NCI-H2029 treated with DMSO at 0.1 percent for 48 hours (cell line): Measurements from ENCODE around the gene ALX4.

Experiments
- DNase-seq: peaks from one replicate; lab custom pipeline; 2025; lab: John Stamatoyannopoulos, UW

ALX4 gene

DNA sequence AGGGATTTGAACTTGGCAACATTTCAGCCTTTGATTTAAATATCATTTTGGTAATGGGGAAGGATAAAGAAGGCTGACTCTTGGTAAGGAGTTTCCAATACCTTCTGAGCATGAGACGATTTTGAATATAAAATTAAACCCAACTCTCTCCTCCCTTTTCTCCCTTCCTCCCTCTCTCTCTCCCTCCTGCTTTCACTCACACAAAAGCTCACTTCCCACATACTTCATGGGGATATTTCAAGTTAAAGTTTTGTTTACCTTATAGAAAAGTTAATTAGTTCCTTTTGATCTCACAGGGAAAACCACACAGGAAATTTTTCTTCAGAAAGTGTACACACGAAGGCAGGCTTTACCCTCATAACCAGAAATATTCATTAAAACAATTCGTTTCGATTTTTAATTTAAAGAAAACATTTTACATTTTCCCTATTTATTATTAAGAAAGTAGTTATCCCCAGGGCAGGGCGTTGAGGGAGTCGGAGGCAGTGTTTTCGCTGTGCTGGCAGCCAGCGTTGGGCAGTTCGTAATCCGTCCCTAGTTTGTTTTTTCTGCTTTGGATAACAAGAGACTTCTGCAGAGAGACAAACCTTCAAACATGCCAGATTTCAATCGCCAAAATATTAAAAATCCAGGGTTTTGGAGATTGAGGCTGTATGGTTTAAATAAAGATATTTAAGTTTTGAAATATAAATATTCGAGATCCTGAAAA lies 25.3 kb upstream of the ALX4 start:
- DNase-seq = no peak

DNA sequence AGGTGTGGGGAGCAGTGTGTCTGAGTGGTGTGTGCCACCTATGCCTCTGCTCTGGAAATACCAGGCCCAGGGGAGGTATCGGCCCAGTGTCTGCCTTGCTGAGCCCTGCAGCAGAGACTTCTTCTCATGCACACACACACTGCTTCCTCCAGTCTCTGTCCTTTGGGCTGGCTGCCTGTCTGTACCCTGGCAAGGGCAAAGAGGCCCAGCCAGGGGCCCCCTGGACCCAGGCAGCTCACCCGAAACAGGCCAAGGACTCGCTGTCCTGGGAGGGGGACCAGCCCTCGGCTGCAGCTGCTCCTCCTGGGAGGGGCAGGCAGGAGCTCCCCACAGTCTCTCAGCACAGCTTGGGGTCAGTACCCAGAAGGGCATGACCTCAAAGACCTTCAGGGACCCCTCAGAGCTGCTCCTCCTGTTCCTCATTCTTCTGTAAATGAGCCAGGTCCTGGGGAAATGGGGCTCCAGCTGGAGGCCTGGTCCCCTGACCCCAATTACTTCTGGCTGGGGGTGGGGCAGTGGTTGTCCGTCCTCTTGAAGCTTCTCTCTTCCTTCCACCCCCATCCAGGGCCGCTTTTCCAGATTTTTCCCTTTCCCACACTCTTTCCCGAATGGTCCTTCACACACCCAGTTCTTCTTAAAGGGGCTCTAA lies 24.5 kb upstream of the ALX4 start:
- no peak for DNase-seq

- no peak for DNase-seq
Observed at GRCh38 chr11:44333271-44334218, 23.6 kb upstream of the ALX4 start.

GRCh38 chr11:44332665-44333064 lies 22.7 kb upstream of the ALX4 start:
- no peak for DNase-seq

DNA sequence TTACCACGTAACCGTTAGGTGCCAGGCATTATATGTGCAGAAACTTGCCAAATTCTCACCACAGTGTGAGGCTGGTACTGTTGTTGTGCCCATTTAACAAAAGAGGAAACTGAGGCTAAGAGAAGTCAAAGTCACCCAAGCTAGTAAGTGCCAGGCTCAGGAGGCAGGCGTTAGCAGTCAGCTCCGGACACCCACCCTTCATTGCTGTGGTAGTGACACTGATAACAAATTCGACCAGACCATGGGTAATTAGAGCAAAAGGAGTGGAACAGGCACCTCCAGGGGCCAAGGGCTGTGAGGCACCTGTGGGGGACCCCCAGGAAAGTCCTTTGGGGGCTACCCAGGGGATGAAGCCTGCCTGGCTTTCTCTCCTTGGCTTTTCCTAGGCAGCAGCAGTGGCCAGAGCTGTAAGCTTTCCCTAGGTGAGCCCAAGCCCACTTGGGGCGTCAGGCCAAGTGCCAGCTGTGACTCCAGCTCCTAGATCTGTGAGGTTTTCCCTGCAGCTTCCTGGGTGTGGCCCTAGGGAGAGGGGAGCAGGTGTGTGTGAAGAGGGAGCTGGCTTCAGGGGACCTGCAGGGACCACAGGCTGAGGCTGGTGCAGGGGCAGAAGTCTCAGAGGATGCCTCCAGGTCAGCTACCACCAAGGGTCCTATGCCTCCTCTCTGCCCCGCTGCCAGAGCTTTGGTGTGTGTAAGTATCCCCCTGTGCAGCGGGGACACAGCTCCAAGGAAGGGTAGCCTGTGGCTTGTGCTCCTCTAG lies 19.7 kb upstream of the ALX4 start:
- DNase-seq = no peak

GRCh38 chr11:44328138-44328660 lies 18.3 kb upstream of the ALX4 start:
- no peak for DNase-seq

DNA sequence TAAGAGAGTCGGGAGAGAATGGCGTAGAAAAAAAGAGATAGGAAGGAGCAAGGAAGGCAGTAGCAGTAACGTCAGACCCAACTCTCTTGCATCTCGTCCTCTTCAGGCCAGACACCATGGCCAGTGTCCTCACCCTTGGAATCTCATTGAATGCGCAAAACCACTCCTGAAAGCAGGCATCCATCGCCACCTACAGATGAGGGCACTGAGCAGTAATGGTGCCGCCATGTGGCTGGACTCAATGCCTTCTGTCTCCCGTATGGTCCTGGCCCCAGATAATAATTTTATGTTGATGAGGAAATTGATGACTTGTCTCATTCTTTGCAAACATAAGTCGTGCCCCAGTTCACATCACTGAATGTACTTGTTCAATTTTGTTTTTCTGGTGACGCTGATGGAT lies 17.8 kb upstream of the ALX4 start:
- DNase-seq = no peak

GRCh38 chr11:44326615-44327475 lies 16.9 kb upstream of the ALX4 start:
- no peak for DNase-seq

DNA sequence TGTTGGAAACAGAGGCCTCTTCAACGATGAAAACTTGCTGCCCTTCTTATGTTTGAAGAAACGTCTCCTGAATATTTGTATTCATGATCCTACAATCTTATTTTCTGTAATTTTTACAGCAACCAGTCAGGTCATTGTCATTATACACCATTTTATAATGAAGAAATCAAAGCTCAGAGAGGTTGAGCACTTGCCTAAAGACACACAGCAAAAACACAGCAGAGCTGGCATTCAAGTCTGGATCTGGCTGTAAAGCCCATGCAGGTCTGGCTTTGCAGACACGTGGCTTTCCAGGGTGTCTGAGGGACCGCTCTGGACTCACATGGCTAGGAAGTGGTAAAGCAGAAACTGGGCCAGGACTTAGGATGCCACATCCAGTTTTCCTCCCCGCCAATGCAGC lies 15.8 kb upstream of the ALX4 start:
- no peak for DNase-seq

GRCh38 chr11:44324749-44325525 lies 15.0 kb upstream of the ALX4 start:
- peak; percentile 56 for DNase-seq

- no peak for DNase-seq
Observed at GRCh38 chr11:44324222-44324621, 14.3 kb upstream of the ALX4 start.

- DNase-seq = no peak
Observed at GRCh38 chr11:44322243-44322642, 12.3 kb upstream of the ALX4 start.

- no peak for DNase-seq
Observed at GRCh38 chr11:44321059-44321458, 11.1 kb upstream of the ALX4 start.

- no peak for DNase-seq
Observed at GRCh38 chr11:44320289-44320973, 10.5 kb upstream of the ALX4 start.

GRCh38 chr11:44319552-44320288 lies 9.8 kb upstream of the ALX4 start:
- DNase-seq = no peak

DNA sequence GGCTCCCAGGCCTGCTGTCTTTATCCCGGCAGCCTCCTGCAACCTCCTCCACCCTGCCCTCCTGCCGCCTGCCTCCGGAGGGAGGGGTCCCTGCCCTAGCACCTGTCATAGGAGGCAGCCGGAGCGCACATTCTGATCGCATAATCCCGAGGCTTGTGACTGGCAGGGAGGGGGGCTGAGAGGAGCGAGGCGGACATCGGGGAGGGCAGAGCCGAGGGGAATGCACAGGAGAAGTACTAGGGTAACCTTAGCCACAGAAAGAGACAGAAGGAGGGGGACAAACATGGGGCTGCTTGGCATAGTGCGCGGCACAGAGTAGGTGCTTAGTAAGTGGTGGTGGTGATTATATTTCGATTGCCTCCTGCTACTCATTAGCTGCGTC lies 9.2 kb upstream of the ALX4 start:
- no peak for DNase-seq

DNA sequence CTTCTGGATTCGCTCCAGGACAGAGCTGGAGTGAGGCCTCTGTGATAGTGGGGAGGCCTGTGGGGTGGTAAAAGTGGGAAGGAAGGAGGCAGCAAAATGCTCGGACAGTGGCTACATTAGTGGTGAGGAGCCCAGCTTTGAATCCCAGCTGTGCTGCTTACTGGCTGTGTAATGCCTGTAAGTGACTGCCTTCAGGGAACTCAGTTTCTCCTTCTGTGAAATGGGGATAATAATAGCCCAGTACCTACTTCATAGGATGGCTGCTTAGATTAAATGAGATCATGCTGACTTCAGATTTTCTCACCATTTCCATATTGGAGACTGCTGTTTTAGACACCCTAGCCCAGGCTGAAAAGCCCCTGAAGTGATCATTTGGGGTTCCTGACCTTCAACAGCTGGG lies 8.4 kb upstream of the ALX4 start:
- no peak for DNase-seq

- DNase-seq = peak; percentile 62
Observed at GRCh38 chr11:44316659-44317240, 6.8 kb upstream of the ALX4 start.
